Fibroblast of pulmonary artery (primary cell): Measurements from ENCODE around the gene CBFA2T3.

Experiments
- DNase-seq: peaks from one replicate; pipeline ENCODE4 v3.0.0-alpha.2; 2010; ENCODE audit warnings: low read depth
- H3K4me3 ChIP-seq: replicated peaks from 2 replicates; pipeline ENCODE4 v1.5.1; 2011; ENCODE audit warnings: low read depth, mild to moderate bottlenecking, control low read depth, low read length, moderate library complexity
- TF ChIP-seq, protein P1 (sequence below): IDR thresholded peaks from 2 replicates; pipeline ENCODE4 v1.5.1; 2011; ENCODE audit warnings: mild to moderate bottlenecking, control low read depth, low read length, inconsistent platforms; ENCODE audit errors: missing control alignments

CBFA2T3 gene

DNA sequence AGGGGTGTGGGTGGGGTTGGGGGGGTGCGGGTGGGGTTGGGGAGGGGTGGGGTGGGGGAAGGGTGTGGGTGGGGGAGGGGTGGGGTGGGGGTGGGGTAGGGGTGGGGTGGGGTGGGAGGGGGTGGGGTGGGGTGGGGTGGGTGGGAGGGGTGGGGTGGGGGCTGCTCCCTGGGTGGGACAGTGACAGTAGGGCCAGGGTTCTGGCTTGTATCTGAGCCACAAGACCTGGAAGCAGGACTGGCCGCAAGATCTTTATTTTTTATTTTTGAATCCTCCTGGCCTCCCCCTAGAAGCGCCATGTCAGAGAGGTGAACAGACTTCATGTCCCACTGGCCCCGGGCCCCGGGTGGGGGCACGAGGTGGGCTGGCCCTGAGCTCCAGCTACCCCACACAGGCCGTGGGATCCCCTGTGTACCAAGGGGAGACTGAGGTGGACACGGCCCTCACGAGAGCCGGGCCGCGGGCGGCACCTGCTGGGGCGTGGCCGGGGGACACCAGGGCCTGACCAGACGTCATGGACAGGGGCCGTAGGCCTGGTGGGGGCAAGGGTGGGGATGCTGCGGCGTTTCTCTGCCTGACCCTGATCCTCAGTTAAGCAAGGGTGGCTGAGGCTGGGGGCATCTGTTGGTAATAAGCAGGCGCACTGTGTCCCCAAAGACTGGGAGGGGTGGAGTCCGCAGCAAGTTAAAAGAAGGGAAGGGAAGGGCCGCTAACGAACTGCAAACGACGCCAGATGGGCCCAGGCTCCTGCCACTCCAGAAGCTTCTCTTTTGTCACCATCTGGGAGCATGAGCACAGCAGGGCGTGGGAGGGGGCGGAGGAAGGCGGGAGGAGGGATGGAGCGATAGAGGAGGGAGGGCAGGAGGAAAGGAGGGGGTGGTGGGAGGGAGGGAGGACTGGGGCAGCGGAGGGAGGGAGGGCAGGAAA, 88.3 kb downstream of the CBFA2T3 start:
- TF ChIP-seq, protein P1, sequence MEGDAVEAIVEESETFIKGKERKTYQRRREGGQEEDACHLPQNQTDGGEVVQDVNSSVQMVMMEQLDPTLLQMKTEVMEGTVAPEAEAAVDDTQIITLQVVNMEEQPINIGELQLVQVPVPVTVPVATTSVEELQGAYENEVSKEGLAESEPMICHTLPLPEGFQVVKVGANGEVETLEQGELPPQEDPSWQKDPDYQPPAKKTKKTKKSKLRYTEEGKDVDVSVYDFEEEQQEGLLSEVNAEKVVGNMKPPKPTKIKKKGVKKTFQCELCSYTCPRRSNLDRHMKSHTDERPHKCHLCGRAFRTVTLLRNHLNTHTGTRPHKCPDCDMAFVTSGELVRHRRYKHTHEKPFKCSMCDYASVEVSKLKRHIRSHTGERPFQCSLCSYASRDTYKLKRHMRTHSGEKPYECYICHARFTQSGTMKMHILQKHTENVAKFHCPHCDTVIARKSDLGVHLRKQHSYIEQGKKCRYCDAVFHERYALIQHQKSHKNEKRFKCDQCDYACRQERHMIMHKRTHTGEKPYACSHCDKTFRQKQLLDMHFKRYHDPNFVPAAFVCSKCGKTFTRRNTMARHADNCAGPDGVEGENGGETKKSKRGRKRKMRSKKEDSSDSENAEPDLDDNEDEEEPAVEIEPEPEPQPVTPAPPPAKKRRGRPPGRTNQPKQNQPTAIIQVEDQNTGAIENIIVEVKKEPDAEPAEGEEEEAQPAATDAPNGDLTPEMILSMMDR, result no peak
- H3K4me3 ChIP-seq, result no peak overlapping the region
- no peak for DNase-seq

DNA sequence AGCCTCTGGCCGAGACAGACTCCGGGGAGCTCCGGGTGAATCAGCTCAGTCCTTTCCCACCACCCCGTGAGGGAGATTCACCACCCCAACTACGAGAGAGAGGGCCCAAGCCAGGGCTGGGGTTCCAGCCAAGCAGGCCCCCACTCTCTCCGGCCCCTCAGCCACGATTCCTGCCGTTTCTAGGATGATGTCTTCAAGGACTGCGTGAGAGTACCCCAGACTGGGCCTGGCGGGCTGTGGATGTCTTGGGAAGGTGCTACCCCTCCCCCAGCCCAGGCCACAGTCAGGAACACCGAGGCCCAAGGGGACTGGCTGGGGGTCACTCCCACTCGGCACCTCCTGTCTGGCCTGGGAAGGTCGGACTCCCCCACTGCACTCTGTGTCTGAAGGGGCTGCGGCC, 89.0 kb downstream of the CBFA2T3 start:
- TF ChIP-seq, protein P1, result no peak
- H3K4me3 ChIP-seq, result no peak overlapping the region
- no peak for DNase-seq

DNA sequence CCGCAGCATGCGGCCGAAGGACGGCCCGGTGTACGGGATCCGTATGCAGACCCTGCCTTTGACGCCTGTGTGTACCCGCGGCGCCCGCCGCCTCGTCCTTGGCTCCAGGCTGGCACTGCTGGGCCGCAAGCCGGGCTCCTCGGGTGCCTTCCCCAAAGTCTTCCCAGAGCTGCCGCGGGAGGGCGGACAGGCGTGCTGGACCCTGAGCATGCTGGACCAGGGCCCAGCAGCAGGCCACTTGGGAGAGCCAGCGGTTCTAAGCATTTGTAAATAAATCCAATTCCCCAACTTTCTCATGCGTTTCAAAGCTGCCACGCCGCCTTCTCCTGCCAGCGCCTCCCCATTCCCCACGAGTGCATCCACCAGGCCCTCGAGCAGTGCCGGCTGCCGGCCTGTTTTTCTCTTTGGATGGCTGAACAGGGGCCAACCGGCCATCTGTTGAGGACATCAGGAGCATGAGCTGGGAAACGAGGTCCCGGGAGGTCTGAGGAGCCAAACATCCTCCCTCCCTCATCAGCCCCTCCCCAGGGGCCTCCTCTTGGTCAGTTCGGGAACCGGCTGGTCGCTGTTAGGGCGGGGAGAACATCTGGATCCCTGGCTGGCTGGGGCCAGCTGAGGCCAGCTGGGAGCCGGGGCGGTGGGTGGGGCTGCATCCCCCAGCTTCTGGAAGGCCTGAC, 90.0 kb downstream of the CBFA2T3 start:
- no peak overlapping the region for H3K4me3 ChIP-seq
- TF ChIP-seq, protein P1, result no peak

DNA sequence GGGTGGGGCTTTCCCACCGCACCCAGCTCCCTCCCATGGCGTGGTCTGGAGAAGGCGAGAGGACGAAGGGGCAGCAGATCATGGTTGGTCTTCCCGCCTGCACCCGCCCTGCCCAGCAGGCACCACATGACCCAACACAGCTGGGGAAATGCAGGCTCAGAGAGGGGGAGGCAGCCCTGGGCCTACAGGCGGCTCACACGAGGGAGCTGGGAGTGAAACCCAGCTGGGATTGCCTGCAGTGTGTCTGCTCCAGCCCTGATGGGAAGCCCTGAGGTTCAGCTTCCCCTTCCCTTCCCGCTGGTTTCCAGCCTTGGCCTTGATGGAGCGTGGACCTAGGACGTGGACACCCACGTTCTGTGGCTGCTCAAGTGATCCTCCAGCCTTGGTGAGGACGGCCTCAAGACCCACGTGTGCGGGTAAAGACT, 90.6 kb downstream of the CBFA2T3 start:
- DNase-seq, result no peak
- TF ChIP-seq, protein P1, result no peak
- H3K4me3 ChIP-seq, result no peak overlapping the region

More for the DNA sequence above, 90.0 kb downstream of the CBFA2T3 start:
- DNase-seq, result peak; percentile 18

DNA sequence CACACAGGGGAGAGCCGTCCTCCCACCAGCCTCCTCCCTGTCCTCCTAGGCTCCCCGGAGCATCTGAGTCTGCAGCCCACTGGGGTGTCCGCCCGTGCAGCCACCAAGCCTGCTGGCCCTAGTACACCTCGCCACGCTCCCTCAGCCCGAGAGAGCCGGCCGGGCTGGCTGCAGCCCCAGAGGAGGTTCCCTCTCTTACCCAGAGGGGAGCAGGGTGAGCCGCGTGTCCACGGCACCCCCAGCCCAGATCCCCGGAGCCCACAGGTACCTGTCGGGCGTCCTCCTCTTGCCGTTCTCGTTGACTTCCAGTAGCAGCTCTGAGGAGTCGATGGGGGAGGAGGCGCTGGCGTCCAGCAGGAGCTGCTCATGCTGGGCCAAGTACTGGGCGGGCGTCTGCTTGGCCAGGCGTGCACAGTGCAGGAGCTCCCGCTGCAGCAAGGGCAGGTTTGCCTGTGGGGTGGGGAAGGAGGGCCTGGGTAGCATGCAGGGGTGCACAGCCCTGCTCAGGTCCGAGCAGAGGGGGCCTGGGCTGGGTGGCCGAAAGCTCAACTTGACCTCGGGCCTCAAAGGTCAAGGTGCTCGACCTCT, 91.2 kb downstream of the CBFA2T3 start:
- TF ChIP-seq, protein P1, result no peak
- H3K4me3 ChIP-seq, result no peak overlapping the region
- DNase-seq, result no peak

DNA sequence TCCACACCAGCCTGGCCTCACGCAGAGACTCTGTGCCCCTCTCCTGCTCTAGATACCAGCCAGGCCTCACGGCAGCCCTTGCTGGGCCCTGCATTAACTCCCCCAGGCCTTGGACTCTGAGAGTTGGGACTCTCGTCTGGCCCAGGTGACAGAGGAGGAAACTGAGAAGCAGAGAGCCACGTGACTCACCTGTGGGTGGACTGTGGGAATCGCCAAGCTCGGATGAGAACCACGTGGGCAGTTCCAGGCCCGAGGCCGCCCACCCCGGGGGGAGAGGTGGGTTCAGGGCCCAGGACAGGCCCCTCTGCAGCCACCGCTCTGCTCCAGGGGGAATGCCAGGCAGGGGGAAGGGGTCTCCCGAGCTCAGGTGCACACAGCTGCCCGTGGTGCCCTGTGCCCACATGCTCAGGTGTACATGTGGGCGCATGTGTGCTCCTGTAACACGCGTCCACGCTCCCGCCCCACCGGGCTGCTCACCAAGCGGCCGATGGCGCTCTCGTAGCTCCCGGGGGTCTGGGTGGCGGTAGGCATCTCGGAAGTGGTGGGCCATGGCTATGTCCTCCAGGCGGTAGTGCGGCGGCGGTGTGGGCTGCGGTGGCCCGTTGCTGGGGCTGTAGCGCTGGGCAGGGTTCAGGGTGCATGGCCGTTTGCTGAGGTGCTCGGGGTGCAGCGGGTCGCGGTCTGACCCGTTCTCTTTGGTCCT, 92.3 kb downstream of the CBFA2T3 start:
- TF ChIP-seq, protein P1, result no peak
- no peak overlapping the region for H3K4me3 ChIP-seq
- DNase-seq, result no peak
